C4-2B (cell line): Measurements from ENCODE around the gene MATN1.

ENCODE experiments used
- ZFX ChIP-seq: fragments of 450-650 bp; IDR thresholded peaks from 2 replicates; pipeline ENCODE4 v1.6.1; 2017
- TF ChIP-seq, protein P1 (sequence below): fragments of 450-650 bp; conservative IDR thresholded peaks from 2 replicates; pipeline ENCODE4 v1.5.1; 2017; ENCODE audit warnings: mild to moderate bottlenecking

DNA sequence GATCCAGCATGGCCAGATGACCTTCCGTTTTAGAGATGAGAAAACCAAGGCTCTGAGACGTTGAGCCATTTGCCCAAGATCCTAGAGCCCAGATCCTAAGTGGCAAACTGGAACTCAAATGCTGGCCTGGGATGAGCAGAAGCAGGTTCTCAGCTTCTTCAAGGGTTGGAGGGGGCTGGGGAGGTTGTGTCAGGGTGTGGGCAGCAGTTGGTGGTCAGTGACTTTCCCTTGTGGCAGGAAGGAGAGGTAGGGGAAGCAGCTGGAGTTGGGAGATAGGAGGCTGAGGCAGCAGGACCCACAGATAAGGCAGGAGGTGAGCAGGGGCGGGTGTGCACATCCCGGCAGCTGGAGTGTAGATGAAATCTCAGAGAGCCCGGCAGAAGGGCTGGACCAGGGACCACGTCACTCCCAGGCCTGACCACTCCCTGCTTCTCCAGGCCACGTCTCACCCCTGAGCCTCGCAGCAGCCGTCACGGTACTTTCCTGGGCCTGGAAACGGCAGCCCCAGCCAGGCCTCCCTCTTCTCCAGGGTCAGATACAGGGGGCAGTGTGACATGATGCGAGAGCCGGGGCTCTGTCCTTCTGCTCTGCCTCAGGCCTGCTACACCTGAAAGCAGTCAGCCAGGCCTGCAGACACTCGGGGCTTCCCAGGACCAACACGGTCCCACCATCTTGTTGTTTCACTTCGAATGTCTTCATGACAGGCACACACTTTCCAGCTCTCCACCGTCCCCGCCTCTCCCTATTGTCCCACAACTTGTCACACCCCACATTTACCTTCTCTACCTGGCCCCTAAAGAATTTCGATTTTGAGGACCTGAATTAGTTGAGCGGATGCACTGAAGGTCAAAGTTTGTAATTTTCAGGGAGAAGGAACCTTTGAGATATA lies 45.7 kb upstream of the MATN1 start:
- TF ChIP-seq, protein P1, sequence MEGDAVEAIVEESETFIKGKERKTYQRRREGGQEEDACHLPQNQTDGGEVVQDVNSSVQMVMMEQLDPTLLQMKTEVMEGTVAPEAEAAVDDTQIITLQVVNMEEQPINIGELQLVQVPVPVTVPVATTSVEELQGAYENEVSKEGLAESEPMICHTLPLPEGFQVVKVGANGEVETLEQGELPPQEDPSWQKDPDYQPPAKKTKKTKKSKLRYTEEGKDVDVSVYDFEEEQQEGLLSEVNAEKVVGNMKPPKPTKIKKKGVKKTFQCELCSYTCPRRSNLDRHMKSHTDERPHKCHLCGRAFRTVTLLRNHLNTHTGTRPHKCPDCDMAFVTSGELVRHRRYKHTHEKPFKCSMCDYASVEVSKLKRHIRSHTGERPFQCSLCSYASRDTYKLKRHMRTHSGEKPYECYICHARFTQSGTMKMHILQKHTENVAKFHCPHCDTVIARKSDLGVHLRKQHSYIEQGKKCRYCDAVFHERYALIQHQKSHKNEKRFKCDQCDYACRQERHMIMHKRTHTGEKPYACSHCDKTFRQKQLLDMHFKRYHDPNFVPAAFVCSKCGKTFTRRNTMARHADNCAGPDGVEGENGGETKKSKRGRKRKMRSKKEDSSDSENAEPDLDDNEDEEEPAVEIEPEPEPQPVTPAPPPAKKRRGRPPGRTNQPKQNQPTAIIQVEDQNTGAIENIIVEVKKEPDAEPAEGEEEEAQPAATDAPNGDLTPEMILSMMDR, result no peak
- no peak for TF ChIP-seq ZFX
